Endothelial cell of umbilical vein (primary cell): ENCODE results near the gene CYGB. TPM values are rescaled to one million over a fixed set of nuclear protein-coding genes. Genes with fewer than 3 reads are reported as not detected.

Experiments
- BruUV-seq: library from RNA; stranded (reverse); fragments of 400-500 nt; replicated peaks from 2 replicates; lab custom pipeline; 2021; lab: Mats Ljungman, UMichigan
- CTCF ChIA-PET: fragments of 300-600, 350-600 bp; sonication (Branson Sonifier 250); formaldehyde crosslinking; loops from one replicate; lab custom pipeline; 2021; ENCODE audit warnings: antibody characterized with exemption, inconsistent platforms; lab: Charles Lee
- POLR2A ChIA-PET: fragments of 300-600, 350-600 bp; sonication (Branson Sonifier 250); formaldehyde crosslinking; loops from one replicate; lab custom pipeline; 2021; ENCODE audit warnings: antibody characterized with exemption, inconsistent platforms; lab: Charles Lee
- DNase-seq: peaks from one replicate; pipeline ENCODE4 v3.0.0-alpha.2; 2011; ENCODE audit warnings: low read depth, low spot score
- FAIRE-seq: peaks from 2 replicates; lab custom pipeline; 2011; peaks lifted over from hg19 to GRCh38; lab: Jason Lieb, UNC
- H2AFZ ChIP-seq: 2 replicates; pipeline ENCODE4 v1.6.0; 2012; ENCODE audit warnings: low read depth, low read length, control low read depth, inconsistent platforms
- H3K27ac ChIP-seq: 2 replicates; pipeline ENCODE4 v1.5.1; 2011; ENCODE audit warnings: low read depth, mild to moderate bottlenecking, control low read depth, low read length, moderate library complexity; ENCODE audit not compliant: insufficient read depth
- H3K27me3 ChIP-seq, 2 experiments: 2 replicates each; pipeline versions ENCODE4 v1.6.0 to v1.6.1; 2011; ENCODE audit warnings: low read length in 2 of 2, mixed read lengths in 1 of 2; ENCODE audit not compliant: control insufficient read depth in 2 of 2, insufficient read depth in 2 of 2
- H3K36me3 ChIP-seq, 2 experiments: 2 replicates in 1 of 2; 3 replicates in 1 of 2; pipeline ENCODE4 v1.5.1; 2011; ENCODE audit warnings: low read length in 2 of 2, mild to moderate bottlenecking in 1 of 2, moderate library complexity in 1 of 2; ENCODE audit not compliant: control insufficient read depth in 2 of 2, insufficient read depth in 2 of 2; ENCODE audit errors: extremely low read depth in 1 of 2
- H3K4me1 ChIP-seq: 3 replicates; pipeline ENCODE4 v1.5.1; 2011; ENCODE audit warnings: mild to moderate bottlenecking, low read length; ENCODE audit not compliant: control insufficient read depth, insufficient read depth; ENCODE audit errors: extremely low read depth
- H3K4me2 ChIP-seq: 2 replicates; pipeline ENCODE4 v1.6.1; 2011; ENCODE audit warnings: low read length, control low read depth, mixed read lengths; ENCODE audit not compliant: insufficient read depth
- H3K4me3 ChIP-seq, 3 experiments: fragments of 200-600 bp in 1 of 3; sonication (generic), shearing (Covaris generic) in 1 of 3; replicated peaks in 1 of 3; 2 replicates each; pipeline ENCODE4 v1.5.1; 2011 to 2016; ENCODE audit warnings: control low read depth in 3 of 3, low read length in 3 of 3, mild to moderate bottlenecking in 2 of 3, inconsistent platforms in 1 of 3, low read depth in 1 of 3, moderate library complexity in 1 of 3; ENCODE audit not compliant: insufficient read depth in 1 of 3
- H3K79me2 ChIP-seq: 2 replicates; pipeline ENCODE4 v1.6.0; 2012; ENCODE audit warnings: low read length, inconsistent platforms; ENCODE audit not compliant: control insufficient read depth, insufficient read depth
- H3K9ac ChIP-seq: replicated peaks from 2 replicates; pipeline ENCODE3; 2011; ENCODE audit warnings: low read length, control low read depth; ENCODE audit not compliant: insufficient read depth; ENCODE audit errors: extremely low read depth
- H3K9me1 ChIP-seq: replicated peaks from 3 replicates; pipeline ENCODE4 v1.6.0; 2011; ENCODE audit warnings: mild to moderate bottlenecking, low read length; ENCODE audit not compliant: control insufficient read depth, insufficient read depth; ENCODE audit errors: extremely low read depth
- H3K9me3 ChIP-seq: replicated peaks from 2 replicates; pipeline ENCODE4 v1.5.1; 2012; ENCODE audit warnings: low read length, inconsistent platforms; ENCODE audit not compliant: control insufficient read depth, insufficient read depth
- H4K20me1 ChIP-seq: replicated peaks from 2 replicates; pipeline ENCODE3; 2011; ENCODE audit warnings: mild to moderate bottlenecking, low read length; ENCODE audit not compliant: control insufficient read depth, insufficient read depth; ENCODE audit errors: extremely low read depth
- CTCF ChIP-seq, 2 donors: IDR thresholded peaks; 1 replicate in 1 of 2; 2 replicates in 1 of 2; pipeline ENCODE4 v1.5.1; 2011; ENCODE audit warnings: low read length in 2 of 2, mild to moderate bottlenecking in 2 of 2, moderate library complexity in 2 of 2, control low read depth in 1 of 2, inconsistent platforms in 1 of 2, low read depth in 1 of 2; ENCODE audit not compliant: insufficient read depth in 1 of 2; ENCODE audit errors: extremely low read depth in 1 of 2
- FOS ChIP-seq: IDR thresholded peaks from 2 replicates; pipeline ENCODE4 v1.6.1; 2011; ENCODE audit warnings: mild to moderate bottlenecking, low read length, moderate library complexity, borderline replicate concordance; ENCODE audit not compliant: insufficient read depth
- GATA2 ChIP-seq: IDR thresholded peaks from 2 replicates; pipeline ENCODE4 v1.7.0; 2011; ENCODE audit warnings: low read depth, mild to moderate bottlenecking, moderate library complexity, mixed read lengths, low read length; ENCODE audit not compliant: insufficient read length, insufficient read depth
- JUN ChIP-seq: IDR thresholded peaks from 2 replicates; pipeline ENCODE4 v1.6.1; 2011; ENCODE audit warnings: borderline replicate concordance, low read depth; ENCODE audit not compliant: insufficient read length, insufficient read depth
- MYC ChIP-seq: IDR thresholded peaks from one replicate; pipeline ENCODE4 v1.6.1; 2011; ENCODE audit warnings: mild to moderate bottlenecking, low read depth, low read length
- POLR2A ChIP-seq: IDR thresholded peaks from 2 replicates; pipeline ENCODE4 v1.6.1; 2012; ENCODE audit warnings: low read depth, mild to moderate bottlenecking, control low read depth, low read length
- dilution Hi-C: fragments of 300-500 bp; cut with MboI; formaldehyde crosslinking; loops from one replicate; pipeline ENCODE4 v1.15.0; 2019; ENCODE audit warnings: low sequenced_read_pairs; ENCODE audit not compliant: extremely low pct_ligation_motif_present
- intact Hi-C: fragments of 100-400 bp; cut with micrococcal nuclease; formaldehyde crosslinking; loops from one replicate; pipeline ENCODE4 v1.10.0; 2022
- polyA plus RNA-seq, 4 experiments: library from polyadenylated mRNA; depleted of rRNA in 3 of 4; stranded (reverse) in 3 of 4; unstranded in 1 of 4; fragments of >200 nt; gene quantifications; 2 replicates each; pipeline versions ENCODE4 v1.2.1 to v1.2.3, GENCODE V29; 2011 to 2012; ENCODE audit warnings: missing spikeins in 1 of 4
- total RNA-seq: library from RNA; stranded (reverse); gene quantifications from 2 replicates; pipeline ENCODE4 v1.2.3, GENCODE V29; 2021

CYGB gene
- total and polyA plus RNA-seq, 2 donors (not counting 3 experiments of a cell fraction or from before 2014, with no cell fraction given) = 0.22 to 0.91 TPM

GRCh38 chr17:76490112-76490710, 47.3 kb downstream of the CYGB start:
- ChIA-PET CTCF (interaction anchor here (1.0 to 1.9 kb wide), 3 partner anchors 9 to 38 kb away, joined by 3 to 6 read pairs (median 5); partner anchors contain the start of genes AANAT and UBE2O), POLR2A (no interaction called here)
- Histone ChIP-seq H3K4me2 (no peak overlapping the region), H3K79me2 (no peaks in the 10 kb centered on the region), H3K9ac (no peak overlapping the region), H2AFZ (no peak overlapping the region), H3K9me3 (no peaks in the 10 kb centered on the region), H3K4me3 (no peak overlapping the region), H3K4me1 (peaks cover 24% of the 10 kb centered on the region), H3K9me1 (no peaks in the 10 kb centered on the region), H3K36me3 (no peaks in the 10 kb centered on the region), H4K20me1 (no peaks in the 10 kb centered on the region), H3K27me3 (no peaks in the 10 kb centered on the region), H3K27ac (no peak overlapping the region)
- BruUV-seq = no TSS peak
- intact Hi-C loops = no loop called here
- DNase-seq = no peak
- dilution Hi-C loops = no loop called here
- TF ChIP-seq JUN (no peak), FOS (no peak), GATA2 (no peak), MYC (no peak), POLR2A (no peak), CTCF (IDR thresholded peaks at IDR 0.05; ENCODE audit: extremely low read depth in 1 of 2, insufficient read depth in 1 of 2, low read depth in 1 of 2, low read length in 2 of 2) (no peak)
- no peak for FAIRE-seq
